Forelimb muscle (tissue), 1 donor: ENCODE data around the gene ALKBH4. TPM values are rescaled to one million over a fixed set of nuclear protein-coding genes. Genes with fewer than 3 reads are reported as not detected.
"Not testable (repeated sequence)": the region's sequence is repeated elsewhere in the genome, so short reads cannot be mapped to it uniquely, and the experiment has no call there.

Experiments used
- DNase-seq: peaks from one replicate; pipeline ENCODE4 v3.0.0-alpha.2; 2013; ENCODE audit warnings: low read depth
- polyA plus RNA-seq: library from polyadenylated mRNA; unstranded; fragments of 120-200 nt; gene quantifications from one replicate; pipeline ENCODE4 v1.2.1, GENCODE V29; 2013; ENCODE audit not compliant: insufficient read length

ALKBH4 gene
- polyA plus RNA-seq, 1 donor = 7.9 TPM

DNA sequence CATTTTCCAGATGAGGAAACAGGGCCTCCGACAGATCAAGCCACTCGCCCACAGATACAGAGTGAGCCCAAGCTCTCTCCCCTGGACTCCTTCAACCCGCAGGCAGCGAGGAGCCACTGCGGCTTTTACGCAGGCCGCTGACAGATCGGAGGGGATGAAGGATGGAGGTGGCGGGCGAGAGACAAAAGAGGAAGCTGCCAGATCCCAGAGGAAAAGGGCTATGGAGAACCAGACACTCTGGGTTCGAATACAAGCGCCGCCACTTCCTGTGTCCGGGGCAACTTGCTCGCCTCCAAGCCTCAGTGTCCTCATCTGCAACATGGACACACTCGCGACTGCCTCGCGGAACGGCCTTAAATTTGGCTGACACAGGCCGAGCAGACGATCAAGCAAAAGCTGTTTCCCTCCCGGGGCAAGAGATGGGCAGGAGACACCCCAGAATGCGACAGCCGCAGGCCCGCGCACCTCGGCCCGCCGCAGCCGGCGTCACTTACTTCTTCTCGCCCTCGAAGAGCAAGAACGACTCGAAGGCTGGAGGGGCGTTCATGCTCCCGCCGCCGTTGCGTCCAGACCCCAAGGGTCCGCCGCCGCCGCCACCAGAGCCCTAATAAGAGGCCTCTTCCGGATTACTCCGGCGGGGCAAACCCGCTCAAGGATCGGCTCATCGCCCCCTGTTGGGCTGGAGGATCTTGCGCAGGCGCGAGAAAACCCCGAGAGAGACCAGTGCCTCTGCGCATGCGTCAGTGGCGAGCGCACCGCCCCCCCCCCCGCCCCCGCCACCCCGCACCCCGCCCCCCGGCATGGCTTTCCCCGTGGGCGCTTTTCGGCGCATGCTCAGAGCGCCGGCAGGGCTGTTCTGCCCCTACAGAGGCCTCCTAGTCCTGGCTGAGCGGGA is 13.9 kb upstream of the ALKBH4 start, which contains the start of gene POLR2J:
Gene POLR2J, minus strand, starts transcription at position 609 of the 895 bp plus-strand sequence. Its CDS starts 62 bp downstream, at position 547.
- DNase-seq = not testable (repeated sequence)

DNA sequence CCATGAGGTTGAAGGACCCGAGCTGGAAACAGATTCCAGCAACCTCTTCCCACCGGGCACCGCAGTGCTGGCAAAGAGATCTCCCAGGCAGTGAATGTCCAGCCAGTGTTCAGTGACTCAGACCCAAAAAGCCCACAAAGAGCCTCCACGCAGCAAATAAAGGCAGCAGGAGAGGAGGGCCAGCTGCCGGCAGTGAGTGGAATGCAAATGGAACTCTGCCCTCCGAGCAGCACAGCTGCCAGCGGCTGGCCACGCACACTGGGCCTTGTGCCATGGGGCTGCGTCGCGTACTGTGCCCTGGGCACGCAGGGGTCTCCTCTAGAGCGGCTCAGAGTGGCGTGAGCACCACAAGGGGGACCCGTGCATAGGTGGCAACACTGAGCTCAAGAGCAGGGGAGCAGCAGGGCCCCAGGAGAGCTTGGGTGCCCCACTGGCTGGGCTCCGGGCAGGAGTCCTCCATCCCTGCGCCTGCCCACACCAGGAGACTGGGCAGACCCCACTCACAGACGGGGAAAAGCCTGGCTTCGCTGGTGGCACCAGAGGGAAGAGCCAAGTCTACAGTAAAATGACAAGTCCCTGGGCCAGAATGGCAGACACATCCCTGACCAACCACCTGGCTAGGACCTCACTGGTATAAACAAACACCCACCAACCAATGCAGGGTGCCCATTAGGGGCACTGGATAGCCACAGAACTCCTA is 10.2 kb upstream of the ALKBH4 start:
- not testable (repeated sequence) for DNase-seq

DNA sequence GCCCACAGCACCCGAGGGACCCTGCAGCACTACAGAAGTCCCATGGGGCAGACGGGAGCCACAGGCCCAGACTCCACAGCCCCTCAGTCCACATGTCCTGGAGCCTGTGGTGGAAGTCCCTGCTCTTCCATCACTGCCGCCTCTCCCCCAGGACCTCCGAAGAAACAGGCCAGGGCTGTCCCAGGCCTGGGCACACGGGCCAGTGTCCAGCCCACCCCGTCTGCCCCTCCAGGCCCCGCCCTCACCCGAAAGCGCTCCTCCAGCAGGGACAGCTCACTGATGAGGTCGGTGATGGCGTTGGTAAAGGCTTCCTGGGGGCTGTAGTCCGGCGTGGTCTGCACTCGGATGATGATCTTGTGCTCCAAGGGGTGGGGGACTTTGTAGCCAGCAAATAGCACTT is 9.5 kb upstream of the ALKBH4 start:
- DNase-seq = not testable (repeated sequence)

DNA sequence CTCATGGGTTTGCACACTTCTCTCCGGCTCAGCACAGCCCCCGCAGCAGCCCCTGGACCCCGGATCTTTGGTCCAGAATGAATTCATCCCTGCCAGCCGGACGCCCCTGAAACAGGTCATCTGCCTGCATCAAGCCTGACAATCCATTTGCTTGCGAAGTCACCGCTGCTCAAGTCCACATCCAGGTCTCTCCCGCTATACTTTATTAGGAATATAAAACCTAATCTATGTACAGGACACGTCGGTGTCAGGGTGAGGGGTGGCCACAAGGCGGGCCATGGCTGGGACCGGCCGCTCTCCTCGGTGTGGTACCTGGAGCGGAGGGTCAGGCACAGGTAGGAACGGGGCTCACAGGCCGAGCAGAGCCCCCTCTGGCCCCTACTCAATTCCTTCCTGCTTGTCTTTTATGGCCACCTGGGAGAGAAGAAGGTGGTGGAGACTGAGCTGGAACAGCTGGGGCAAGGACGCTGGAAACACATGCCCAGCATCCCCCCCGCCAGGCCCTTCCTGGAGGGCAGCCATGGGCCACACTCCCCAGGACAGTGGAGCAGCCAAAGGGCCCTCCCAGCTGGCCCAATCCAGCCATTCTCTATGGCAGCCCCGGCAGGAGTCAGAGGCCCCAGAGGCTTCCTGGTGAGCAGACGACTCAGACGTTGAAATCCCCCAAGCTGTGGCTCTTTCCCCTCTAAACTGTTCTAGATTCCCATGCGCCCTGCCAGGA is 8.8 kb upstream of the ALKBH4 start:
- DNase-seq = no peak

DNA sequence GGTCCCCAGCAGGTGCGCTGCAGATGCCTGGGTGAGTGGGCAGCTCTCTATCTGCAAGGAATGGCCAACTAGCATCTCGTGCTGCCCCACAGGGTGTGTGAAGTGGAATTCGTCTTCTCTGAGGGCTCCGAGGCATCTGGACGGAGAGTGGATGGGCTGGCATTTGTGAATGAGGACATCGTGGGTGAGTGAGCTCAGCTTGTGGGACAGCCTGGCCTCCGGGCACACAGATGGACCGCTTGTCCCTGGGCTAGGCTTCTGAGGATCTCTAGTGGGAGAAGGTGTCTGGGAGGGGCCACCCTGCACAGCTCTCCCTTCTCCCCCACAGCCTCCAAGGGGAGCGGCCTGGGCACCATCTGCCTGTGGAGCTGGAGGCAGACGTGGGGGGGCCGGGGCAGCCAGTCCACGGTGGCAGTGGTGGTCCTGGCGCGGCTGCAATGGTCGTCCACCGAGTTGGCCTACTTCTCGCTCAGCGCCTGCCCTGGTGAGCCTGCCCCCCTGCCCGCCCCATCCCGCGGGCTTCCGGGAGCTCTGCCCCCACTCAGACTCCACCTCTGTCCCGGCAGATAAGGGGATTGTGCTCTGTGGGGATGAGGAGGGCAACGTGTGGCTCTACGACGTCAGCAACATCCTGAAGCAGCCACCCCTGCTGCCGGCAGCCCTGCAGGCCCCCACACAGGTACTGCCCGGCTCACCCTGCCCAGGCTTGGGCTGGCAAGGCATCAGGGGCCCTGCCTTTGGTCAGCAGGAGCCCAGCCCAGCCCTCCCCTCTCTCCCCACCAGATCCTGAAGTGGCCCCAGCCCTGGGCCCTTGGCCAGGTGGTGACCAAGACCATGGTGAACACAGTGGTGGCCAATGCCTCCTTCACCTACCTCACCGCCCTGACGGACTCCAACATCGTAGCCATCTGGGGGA is 7.7 kb upstream of the ALKBH4 start:
- no peak for DNase-seq

DNA sequence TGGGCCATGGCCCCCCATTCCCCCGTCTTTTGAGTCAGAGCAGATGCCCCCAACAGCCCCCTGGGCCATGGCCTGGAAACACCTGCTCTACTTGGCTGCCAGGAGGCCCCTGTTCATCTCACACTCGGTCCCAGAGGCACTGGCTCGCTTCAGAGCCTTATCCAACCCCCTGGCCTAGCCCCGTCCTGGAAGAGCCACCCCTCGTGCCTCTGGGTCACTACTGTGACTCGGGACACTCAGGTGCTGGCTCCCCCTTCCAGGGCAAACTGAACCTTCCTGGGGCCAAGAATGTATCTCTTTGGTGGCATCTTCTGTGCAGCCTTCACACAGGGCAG is 7.1 kb upstream of the ALKBH4 start:
- DNase-seq = no peak

DNA sequence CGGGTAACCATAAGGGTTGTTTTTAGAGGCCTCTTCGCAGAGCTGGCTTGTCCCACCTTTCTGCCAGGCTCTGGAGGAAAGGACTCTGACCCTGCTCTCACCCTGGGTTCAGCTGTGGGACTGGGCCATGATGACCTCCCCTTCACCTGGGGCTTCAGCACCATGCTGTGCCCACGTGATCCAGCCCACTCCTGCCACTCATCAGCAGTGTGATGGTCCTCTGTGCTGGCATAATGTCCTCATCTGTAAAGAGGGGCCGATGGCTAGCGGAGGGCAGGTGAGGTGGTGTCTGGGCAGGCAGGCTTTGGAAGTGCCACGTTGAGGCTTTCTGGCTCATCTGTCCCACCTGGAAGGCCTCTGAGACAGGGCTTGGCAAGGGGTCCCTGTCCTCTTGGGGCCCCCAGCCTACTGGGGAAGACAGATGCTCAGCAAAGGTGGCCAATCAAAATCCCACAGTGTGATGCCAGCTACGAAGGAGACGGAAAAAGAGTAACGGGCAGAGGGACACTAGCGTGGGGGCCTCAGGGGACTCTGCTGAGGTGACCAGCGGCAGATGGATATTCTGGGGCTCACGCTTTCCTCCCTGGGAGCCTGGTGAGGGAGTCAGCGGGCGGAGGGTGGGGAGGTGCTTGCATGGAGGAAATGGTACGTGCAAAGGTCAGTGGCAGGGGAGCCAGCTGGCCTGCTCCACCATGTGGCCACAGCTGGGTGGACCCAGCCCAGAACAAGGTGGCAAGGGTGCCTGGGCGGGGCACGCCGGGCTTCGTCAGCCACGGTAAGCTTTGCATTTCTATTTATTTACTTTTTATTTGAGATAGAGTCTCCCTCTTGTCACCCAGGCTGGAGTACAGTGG is 5.5 kb upstream of the ALKBH4 start:
- no peak for DNase-seq

DNA sequence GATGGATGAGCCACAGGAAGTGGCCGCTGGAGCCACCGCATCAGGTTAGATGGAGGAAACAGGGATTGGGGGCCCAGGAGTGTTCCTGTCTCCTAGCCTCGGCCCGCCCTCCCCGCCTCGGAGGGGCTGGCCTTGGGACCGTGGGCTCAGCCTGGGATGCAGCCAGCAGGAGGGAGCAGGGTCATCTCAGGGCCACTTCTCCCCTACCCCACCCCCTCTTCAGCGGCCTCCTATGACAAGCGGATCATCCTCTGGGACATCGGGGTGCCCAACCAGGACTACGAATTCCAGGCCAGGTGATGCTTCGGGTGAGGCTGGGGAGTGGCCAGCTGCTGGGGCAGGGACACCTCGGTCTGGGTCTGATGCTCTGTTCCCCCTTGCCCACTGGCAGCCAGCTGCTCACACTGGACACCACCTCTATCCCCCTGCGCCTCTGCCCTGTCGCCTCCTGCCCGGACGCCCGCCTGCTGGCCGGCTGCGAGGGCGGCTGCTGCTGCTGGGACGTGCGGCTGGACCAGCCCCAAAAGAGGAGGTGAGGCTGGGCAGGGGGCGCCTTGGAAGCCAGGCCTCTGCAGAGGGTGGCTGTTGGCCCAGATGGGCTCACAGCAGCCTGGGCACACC is 4.8 kb upstream of the ALKBH4 start:
- DNase-seq = no peak

DNA sequence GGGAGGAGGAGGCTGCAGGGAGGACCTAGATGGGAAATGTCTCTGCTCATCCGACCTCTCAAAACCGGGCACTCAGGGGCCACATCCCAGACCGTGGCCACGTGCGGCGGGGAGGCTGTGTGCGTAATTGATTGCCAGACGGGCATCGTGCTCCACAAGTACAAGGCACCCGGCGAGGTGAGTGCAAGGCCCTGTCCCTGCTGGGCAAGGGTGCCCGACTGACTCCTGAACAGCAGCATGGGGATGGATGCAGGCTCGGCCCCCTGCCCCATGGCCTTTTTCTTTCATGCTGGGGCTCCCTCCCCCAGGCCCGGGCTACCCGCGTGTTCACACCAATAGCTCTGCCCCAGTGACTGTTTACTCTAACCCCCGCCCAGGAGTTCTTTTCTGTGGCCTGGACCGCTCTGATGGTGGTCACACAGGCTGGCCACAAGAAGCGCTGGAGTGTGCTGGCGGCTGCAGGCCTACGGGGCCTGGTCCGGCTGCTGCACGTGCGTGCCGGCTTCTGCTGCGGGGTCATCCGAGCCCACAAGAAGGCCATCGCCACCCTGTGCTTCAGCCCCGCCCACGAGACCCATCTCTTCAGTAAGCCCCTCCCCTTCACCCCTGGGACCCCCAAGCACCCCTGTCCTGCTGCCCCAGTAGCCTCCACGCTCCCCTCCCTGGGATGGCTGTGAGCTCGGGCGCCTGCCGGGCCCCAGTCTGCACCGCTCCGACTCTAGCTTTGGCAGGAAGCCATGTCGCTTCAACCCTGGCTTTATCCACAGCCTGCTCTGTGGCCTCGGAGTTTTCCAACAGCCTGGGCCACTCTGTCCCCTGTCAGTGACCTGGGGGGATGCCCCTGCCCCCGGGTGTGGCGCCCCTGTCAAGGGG is 4.1 kb upstream of the ALKBH4 start:
- no peak for DNase-seq

DNA sequence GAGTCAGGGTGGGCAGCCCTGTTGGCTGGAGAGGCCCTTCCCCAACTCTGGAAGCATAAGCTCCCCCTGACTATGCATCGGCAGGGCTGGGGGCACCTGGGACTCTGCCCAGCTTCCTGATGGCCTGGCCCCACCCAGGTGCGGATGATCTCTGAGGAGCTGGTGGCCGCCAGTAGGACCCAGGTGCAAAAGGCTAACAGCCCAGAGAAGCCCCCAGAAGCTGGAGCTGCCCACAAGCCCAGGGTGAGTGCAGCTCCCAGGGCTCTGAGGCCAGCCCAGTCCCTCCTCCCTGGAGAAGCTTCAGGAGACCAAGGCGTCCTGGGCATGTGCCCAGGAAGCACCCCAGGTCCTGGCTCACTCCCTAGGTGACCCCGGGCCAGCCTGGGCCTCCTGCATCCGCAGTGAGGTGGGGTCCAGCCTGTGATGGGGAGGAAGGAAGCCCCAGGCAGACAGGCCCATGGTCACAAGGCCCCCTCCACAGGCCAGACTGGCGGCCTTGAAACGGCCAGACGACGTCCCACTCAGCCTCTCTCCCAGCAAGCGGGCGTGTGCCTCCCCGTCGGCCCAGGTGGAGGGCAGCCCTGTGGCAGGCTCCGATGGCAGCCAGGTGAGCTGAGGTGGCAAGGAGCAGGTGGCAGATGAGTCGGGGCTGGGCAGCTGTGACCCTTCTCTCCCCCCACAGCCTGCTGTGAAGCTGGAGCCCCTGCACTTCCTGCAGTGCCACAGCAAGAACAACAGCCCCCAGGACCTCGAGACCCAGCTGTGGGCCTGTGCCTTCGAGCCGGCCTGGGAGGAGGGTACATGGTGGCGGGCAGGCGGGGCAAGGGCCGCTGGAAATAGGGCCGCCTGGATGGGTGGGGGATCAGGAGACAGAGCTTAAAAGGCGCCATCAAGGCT is 3.2 kb upstream of the ALKBH4 start:
- no peak for DNase-seq

DNA sequence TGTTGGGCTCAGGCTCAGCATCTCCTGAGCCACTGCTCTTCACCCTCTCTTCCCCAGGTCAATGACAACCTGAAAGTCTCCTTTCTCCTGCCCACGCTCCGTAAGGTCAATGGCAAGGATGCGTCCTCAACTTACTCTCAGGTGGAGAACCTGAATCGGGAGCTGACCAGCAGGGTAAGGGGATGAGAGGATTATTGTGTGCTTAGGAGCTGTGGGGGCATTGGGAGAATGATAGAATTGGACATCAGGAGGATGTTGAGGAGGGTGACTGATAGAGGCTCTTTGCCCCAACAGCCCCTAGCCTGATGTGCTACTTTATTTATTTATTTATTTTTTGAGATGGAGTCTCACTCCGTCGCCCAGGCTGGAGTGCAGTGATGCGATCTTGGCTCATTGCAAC is 1.4 kb upstream of the ALKBH4 start:
- no peak for DNase-seq

DNA sequence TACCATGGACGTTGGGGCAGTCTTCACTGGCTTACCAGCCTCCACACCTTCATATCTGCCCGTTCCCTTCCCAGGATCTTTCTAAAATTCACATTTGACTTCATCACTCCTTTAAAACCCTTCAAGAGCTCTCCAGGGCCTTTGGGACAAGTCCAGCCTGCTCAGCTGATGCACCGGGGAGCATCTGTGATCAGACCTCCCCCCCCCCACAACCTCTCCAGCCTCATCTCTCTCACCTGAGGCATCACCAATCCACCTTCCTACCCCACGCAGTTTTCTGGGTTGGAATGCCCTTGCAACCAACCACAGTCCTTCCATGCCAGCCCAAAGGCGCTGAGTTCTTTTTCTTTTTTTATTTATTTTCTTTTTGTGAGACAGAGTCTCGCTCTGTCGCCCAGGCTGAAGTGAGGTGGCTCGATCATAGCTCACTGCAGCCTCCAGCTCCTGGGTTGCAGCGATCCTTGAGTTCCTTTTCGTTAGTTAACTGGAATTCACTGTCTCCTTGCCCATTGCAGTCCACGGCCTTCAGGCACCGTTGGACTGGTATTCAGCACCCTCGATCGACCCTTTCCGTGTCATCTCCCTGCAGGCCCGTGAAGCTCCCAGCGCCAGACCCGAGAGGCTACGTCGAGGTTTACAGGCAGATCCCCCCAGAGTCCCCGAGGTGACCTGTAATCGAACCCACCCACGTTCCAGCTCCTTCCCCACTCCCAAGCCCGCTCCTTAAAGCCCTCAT is 654 bp downstream of the ALKBH4 start:
- no peak for DNase-seq

DNA sequence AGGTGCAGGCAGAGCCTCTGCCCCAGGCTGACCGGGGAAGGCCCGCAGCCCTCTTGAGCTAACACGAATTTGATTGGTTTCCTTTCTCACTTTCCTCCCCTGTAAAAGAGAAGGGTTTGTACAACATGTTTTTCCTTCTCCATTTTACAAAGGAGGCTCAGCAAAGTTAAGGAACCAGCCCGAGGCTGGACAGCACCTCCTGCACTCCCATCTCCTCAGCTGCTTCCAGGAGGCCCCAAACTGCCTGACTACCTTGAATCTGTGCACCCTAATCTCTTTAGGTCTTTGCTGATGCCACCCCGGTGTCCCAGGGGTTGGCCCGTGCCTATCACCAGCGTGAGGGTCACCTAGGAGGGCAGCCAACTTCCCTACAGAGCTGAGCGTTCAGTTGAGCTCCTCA is 4.2 kb downstream of the ALKBH4 start:
- DNase-seq = no peak

DNA sequence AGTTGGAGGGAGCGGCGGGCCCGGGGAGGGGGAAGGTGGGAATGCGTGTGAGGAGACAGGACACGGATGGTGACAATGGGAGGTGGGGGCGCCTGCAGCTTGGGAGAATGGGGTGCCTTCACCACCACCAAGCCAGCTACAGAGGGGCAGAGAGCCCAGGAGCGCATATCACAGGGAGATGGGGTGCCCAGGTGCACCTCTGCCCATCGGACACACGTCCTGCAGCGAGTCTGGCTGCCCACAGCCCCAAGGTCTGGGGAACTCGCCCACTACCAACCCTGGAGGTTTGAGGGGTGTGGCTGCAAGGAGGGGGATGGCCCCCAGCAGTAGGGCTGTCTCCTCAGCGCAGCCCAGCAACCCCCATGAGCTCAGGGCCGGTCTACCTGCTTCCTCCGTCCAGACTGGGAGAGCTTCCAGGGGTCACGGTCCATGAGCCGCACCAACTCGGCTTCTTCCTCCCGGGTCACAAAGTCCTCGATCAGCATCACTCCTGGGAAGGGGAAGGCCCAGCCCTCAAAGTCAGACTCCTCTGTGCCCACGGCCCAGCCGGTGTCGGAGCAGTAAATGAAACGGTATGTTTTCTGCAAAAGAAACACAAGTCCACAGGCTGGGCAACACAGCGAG is 5.3 kb downstream of the ALKBH4 start:
- DNase-seq = no peak

DNA sequence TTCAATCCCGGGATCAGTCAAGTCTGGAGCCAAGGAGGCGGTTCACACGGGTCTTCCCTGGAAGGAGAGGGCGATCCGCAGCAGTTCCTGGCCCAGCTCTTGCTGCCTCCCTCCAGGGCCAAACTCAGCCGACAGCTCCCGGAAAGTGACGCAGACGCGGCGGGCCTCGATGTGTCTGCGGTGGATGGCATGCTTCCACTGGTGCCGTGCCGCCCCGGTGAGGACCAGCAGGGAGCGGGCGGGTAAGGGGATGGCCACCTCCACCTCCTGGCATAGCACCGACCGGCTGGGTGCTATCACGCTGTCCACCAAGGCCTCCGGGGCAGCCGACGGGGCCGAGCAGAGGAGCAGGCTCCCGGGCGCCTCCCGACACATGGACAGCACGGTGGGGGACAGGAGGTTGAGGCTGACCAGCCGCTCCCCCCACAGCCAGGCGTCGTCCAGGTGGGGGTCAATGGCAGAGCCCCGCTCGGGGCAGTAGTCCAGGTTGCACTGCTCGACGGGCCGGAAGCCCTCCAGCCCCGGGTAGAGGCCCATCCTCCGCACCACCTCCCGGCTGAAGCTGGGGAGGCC is 7.2 kb downstream of the ALKBH4 start:
- no peak for DNase-seq

DNA sequence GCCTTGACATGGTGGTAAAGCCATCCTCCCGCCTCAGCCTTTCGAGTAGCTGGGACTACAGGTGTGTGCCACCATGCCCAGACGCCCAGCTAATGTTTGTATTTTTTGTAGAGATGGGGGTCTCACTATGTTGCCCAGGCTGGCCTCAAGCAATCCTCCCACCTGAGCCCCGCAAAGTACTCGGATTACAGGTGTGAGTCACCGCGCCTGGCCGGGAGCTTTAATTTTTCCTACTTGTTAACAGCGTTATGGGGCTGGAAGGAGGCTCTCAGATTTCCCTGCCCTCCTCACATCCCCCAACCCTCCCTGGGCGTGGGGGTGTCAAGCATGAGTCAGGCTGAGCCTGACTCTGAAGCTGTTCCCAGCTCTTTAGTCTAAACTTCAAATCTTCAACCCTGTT is 8.3 kb downstream of the ALKBH4 start:
- DNase-seq = no peak
